Vagina (tissue), 2 donors: Measurements from ENCODE around the gene ERN1.
"Not testable (repeated sequence)": the region's sequence is repeated elsewhere in the genome, so short reads cannot be mapped to it uniquely, and the experiment has no call there.

Experiments
- CTCF ChIP-seq, 3 experiments: fragments of 450-650 bp in 2 of 3; fragments of 200-600 bp in 1 of 3; sonication (generic) in 1 of 3; IDR thresholded peaks; one replicate each; pipeline ENCODE4 v1.5.1; 2017 to 2019; ENCODE audit warnings: antibody characterized with exemption in 3 of 3, mild to moderate bottlenecking in 2 of 3, moderate library complexity in 2 of 3
- POLR2A ChIP-seq, 2 donors: fragments of 450-650 bp; IDR thresholded peaks; one replicate each; pipeline ENCODE4 v1.6.1; 2017; ENCODE audit warnings: antibody characterized with exemption in 2 of 2, mild to moderate bottlenecking in 2 of 2, moderate library complexity in 2 of 2

GRCh38 chr17:64120972-64121786, 8.8 kb downstream of the ERN1 start:
- not testable (repeated sequence) for TF ChIP-seq POLR2A, CTCF (IDR thresholded peaks at IDR 0.05)
